Kidney epithelial cell (primary cell): Measurements from ENCODE around the gene PCCA. TPM values are rescaled to one million over a fixed set of nuclear protein-coding genes. Genes with fewer than 3 reads are reported as not detected.
"Not testable (repeated sequence)": the region's sequence is repeated elsewhere in the genome, so short reads cannot be mapped to it uniquely, and the experiment has no call there.

Source experiments
- DNase-seq: peaks from one replicate; pipeline ENCODE4 v3.0.0-alpha.2; 2010; ENCODE audit warnings: low read depth
- H3K27me3 ChIP-seq: 2 replicates; pipeline ENCODE4 v1.6.0; 2011; ENCODE audit warnings: low read length; ENCODE audit not compliant: control insufficient read depth, insufficient read depth
- H3K36me3 ChIP-seq: 2 replicates; pipeline ENCODE4 v1.5.1; 2011; ENCODE audit warnings: low read length; ENCODE audit not compliant: control insufficient read depth, insufficient read depth
- H3K4me3 ChIP-seq: 2 replicates; pipeline ENCODE4 v1.5.1; 2011; ENCODE audit warnings: low read depth, mild to moderate bottlenecking, control low read depth, low read length
- total RNA-seq: library from RNA; depleted of rRNA; stranded (reverse); fragments of >200 nt; gene quantifications from 2 replicates; pipeline ENCODE4 v1.2.3, GENCODE V29; 2015
- TF ChIP-seq, protein P1 (sequence below): IDR thresholded peaks from 2 replicates; pipeline ENCODE4 v1.5.1; 2011; ENCODE audit warnings: mild to moderate bottlenecking, moderate library complexity, low read length, control low read depth, inconsistent platforms; ENCODE audit not compliant: insufficient read depth, poor library complexity, severe bottlenecking

PCCA gene
- total RNA-seq, 1 donor from 2014 or later, result 15.7 TPM

DNA sequence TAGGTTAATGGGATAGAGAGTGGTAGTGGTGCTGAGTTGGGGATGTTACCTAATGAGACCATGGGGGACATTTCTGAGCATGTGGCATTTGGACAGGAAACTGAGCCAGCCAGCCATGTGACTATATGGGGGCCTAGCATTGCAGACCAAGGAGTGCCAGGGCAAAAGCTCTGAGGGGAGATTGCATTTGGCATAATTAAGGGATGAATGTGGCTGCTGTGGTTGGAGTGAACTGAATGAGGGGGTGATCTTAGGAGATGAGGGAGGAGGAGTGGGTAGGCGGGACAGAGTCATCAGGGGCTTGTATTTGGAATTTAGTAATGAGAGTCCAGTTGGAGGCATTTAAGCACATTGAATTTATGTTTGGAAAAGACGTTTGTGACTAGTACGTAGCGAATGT is 6.6 kb downstream of the PCCA start:
- TF ChIP-seq, protein P1, sequence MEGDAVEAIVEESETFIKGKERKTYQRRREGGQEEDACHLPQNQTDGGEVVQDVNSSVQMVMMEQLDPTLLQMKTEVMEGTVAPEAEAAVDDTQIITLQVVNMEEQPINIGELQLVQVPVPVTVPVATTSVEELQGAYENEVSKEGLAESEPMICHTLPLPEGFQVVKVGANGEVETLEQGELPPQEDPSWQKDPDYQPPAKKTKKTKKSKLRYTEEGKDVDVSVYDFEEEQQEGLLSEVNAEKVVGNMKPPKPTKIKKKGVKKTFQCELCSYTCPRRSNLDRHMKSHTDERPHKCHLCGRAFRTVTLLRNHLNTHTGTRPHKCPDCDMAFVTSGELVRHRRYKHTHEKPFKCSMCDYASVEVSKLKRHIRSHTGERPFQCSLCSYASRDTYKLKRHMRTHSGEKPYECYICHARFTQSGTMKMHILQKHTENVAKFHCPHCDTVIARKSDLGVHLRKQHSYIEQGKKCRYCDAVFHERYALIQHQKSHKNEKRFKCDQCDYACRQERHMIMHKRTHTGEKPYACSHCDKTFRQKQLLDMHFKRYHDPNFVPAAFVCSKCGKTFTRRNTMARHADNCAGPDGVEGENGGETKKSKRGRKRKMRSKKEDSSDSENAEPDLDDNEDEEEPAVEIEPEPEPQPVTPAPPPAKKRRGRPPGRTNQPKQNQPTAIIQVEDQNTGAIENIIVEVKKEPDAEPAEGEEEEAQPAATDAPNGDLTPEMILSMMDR, result no peak
- H3K36me3 ChIP-seq, result no peaks in the 10 kb centered on the region
- H3K4me3 ChIP-seq, result no peak overlapping the region
- H3K27me3 ChIP-seq, result no peaks in the 10 kb centered on the region
- DNase-seq, result no peak

GRCh38 chr13:100096526-100096925 is 7.6 kb downstream of the PCCA start:
- DNase-seq, result no peak
- no peaks in the 10 kb centered on the region for H3K27me3 ChIP-seq
- no peaks in the 10 kb centered on the region for H3K36me3 ChIP-seq
- TF ChIP-seq, protein P1, result no peak
- no peak overlapping the region for H3K4me3 ChIP-seq

DNA sequence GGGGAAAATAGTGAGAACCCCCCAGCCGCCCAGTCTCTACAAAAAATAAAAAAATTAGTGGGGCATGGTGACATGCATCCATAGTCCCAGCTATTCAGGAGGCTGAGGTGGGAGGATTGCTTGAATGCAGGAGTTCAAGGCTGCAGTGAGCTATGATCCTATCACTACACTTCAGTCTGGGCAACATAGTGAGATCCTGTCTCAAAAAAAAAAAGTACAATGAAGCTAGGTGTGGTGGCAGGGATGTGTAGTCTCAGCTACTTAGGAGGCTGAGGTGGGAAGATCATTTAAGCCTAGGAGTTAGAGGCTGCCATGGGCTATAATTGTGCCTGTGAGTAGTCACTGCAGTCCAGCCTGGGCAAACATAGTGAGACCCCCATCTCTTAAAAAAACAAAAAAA is 8.9 kb downstream of the PCCA start:
- TF ChIP-seq, protein P1, result no peak
- DNase-seq, result no peak
- Histone ChIP-seq H3K4me3 (no peak overlapping the region), H3K27me3 (no peaks in the 10 kb centered on the region), H3K36me3 (no peaks in the 10 kb centered on the region)

- H3K27me3 ChIP-seq, result no peaks in the 10 kb centered on the region
- TF ChIP-seq, protein P1, result no peak
- H3K4me3 ChIP-seq, result no peak overlapping the region
- H3K36me3 ChIP-seq, result no peaks in the 10 kb centered on the region
- no peak for DNase-seq
These were observed 9.7 kb downstream of the PCCA start for GRCh38 chr13:100098445-100099116.

DNA sequence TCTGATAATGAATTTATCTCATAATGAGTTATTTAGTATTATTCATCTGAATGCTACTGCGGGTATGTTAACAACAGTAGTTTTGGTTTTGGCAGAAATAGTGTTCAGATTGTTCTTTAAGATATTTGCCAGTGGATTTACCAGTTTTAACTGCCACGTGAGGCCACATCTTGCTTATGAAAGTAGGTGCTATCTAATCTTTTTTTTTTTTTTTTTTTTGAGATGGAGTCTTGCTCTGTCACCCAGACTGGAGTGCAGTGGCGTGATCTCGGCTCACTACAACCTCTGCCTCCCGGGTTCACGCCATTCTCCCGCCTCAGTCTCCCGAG is 10.2 kb downstream of the PCCA start:
- not testable (repeated sequence) for DNase-seq, H3K27me3 ChIP-seq, H3K4me3 ChIP-seq, H3K36me3 ChIP-seq

DNA sequence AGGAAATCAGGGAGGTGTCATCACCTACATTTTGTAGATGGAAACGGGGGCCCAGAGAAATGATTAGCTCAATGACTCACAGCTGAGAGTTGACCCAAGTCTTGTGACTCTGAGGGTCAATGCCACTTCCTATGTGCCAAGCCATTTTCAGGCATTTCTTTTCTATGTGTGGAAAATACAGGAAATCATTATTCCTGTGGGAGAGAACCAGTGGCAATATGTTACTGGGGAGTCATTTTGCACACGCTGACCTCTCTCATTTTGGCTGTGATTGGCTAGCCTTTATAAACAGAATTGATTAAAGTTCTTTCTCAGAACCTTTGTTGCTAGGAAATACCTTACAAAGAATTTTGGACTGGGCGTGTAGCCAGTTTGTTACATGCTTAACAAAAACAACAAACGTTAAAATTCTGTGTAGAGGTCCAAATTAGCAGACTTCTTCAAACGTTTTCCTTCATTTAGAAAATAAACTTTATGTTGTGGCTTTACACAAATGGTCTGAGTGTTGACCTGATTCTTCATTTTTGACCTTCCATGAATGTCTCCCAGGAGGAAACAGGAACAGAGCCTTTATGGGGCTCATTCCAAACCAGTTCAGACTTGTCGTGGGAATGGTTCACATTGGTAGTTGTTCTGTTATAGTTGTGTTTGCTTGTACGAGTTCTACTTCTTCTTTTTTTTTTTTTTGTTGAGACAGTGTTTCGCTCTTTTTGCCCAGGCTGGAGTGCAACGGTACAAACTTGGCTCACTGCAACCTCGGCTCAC is 11.4 kb downstream of the PCCA start:
- peak; percentile 82 for DNase-seq
- H3K4me3 ChIP-seq, result no peak overlapping the region
- TF ChIP-seq, protein P1, result no peak
- H3K27me3 ChIP-seq, result no peaks in the 10 kb centered on the region
- no peaks in the 10 kb centered on the region for H3K36me3 ChIP-seq
